OCI-M1 (cell line): Measurements from ENCODE around the gene EIF2AK3.

Source experiments
- DNase-seq: peaks from one replicate; lab custom pipeline; 2025; lab: John Stamatoyannopoulos, UW

Gene EIF2AK3

GRCh38 chr2:88540346-88540745 lies 86.9 kb downstream of the EIF2AK3 start:
- no peak for DNase-seq

- no peak for DNase-seq
Measured at GRCh38 chr2:88538362-88538917, 88.8 kb downstream of the EIF2AK3 start.

GRCh38 chr2:88537640-88538039 lies 89.6 kb downstream of the EIF2AK3 start:
- DNase-seq, result no peak

GRCh38 chr2:88530081-88530480 lies 97.2 kb downstream of the EIF2AK3 start:
- no peak for DNase-seq

GRCh38 chr2:88521445-88522073 lies 105.7 kb downstream of the EIF2AK3 start:
- DNase-seq, result no peak

GRCh38 chr2:88517759-88518201 lies 109.5 kb downstream of the EIF2AK3 start:
- no peak for DNase-seq
